ENCODE data around the gene ADAM22.
A peak's percentile ranks its signal among the peaks of the same experiment; 100 is the strongest.

The ADAM22 gene

DNA sequence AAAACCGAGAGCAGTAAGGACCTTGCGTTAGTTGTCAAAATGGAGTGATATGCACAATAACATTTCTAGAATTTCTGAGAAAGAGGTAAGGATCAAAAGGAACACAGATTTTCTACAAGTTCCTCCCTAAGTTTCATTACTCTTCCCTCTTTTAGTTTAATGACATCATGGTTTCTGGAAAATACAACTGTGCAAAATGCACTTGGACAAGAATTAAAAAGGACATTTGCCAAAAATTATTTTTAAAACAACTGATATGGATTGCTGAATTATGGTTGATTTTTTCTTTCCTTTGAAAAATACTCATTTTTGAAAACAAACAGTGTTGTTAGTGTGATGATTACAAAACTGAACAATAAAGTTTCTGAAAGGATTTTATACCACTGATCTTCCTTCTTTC lies 233.7 kb downstream of the ADAM22 start:
- DNase-seq (ENCODE audit: low read depth) = no peak

DNA sequence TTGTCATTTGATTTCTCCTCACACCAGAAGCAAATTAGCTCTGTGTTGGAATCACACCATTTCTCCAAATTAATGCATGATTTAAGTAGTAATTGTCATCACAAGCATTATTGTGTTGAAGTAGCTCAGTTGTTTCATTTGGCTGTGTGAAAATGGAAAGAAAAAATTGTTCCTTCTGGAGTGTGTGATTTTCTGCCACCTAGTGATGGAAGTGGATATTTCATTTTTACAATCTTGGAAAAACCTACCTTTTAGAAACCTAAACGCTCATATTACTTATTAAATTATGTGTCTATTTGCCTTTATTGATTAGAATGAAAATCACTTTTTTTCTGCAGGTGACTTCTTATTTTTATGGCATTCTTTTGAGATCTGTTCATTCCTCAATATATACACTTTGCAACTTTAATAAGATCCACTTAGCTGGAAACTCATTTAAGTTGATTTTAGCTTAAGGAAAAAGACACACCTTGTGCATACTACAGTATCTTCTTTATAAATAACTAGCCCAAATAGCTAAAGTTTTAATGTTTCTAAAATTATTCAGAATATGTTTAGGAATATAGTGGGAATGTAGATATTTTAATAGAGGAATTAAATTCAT lies 235.8 kb downstream of the ADAM22 start:
- DNase-seq (ENCODE audit: low read depth) = no peak

DNA sequence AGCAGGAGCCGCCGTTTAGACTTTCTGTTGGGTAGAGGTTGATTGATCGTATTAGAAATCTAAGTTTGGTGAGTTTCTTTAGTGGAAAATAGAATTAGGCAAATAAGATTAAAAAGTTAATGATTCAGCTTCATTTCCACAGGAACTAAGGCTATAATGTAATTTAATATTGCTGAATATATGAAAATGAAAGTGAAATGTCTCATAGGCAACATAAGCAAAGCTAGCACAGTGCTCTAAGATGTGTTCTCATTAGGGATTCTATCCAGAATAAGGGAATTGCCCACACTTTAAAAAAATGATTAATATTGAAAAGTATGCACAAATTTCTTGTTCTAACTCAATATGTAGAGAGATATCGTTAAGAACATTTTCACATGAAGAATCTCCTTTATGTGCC lies 238.8 kb downstream of the ADAM22 start:
- no peak for DNase-seq (ENCODE audit: low read depth)

DNA sequence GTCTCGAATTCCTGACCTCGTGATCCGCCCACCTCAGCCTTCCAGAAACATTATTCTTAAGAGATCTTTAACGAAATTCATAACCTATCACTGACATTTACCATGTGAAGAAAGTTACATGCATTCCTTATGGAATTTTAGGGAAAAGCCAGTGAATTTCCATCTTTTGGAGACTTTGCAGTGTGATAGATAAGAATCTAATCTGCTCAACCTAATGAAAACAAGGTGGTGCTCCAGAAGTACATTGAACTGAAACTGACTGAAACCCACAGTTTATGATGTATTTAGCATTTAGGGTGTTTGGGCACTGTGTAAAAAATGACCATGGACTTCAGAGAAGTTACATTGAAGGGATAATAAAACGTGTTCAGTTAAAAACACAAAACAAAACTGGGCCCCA lies 242.1 kb downstream of the ADAM22 start:
- DNase-seq (ENCODE audit: low read depth) = no peak

DNA sequence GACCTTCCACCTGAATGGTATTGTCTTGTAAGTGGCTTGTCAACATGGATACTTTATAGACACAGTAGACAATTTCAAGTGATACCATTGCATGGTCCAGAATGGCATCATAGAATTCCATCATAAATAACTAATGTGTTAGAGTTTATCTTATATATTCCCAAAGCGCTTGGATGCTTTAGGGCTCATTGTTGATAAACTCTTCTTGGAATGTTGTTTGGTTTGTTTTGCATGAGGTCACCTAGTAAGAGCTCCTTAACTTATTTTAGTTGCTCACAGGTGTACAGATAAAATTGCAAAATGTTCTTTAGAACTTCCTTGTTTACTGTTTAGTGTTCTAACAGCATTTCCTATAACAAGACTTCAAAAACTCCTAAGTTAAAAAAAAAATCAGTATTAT lies 249.0 kb downstream of the ADAM22 start:
- DNase-seq (ENCODE audit: low read depth) = no peak

DNA sequence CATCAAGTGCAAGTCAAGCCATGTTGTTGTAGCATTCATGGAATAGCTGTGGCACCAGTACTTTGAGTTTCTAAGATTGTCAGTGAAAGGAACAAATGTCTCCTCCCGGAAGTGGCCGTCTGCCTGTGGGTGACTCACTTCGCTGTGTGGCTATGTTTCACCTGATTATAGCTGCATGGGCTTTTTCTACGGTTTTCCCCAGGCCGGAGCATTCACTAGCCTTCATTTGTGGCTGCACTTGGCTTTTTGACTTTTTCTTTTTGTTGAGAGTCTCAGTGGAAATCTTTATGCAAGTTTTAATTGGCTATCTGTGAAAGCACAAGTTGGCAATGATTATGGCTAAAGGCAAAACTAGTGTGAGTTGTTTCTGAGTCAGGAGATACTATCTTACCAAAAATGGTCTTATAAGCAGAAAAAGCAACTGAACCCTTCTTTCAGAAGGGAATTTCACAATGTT lies 250.8 kb downstream of the ADAM22 start:
- peak; percentile 33 for DNase-seq (ENCODE audit: low read depth)

DNA sequence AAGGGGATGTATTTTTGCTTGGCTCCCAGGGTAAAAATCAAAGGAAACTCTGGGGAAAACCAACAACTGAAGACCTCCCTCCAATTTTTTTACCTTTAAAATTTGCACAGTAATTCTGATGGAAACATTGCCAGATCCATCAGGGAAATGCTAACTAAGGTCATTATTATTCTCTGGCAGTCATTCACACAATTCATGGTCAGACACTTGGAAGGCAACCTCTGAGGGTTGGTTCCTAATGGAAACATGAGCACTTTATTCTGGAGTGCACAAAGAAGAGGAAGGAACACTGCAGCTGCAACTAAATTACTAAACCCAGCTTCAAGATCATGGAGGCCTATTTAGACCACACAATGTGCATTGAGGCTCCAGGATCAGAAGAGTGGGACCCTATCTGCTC lies 251.6 kb downstream of the ADAM22 start:
- no peak for DNase-seq (ENCODE audit: low read depth)

DNA sequence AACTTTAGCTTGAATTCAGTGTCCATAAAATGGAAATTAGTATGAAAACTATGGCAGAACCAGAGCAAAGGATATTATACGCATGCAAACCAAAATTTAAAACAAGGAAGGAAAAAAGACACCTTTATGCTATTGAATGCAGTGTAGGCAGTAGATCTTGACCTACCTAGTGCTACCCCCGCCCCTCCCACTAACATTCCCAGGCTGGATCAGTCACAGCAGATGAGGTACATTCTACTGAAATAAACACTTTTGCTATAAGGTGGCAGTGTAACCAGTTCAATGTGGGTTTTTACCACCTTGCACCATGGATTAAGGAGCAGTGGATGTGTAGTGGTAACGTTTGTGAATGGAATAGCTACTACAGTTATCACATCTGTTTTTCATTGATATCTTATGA lies 257.9 kb downstream of the ADAM22 start:
- no peak for DNase-seq (ENCODE audit: low read depth)

DNA sequence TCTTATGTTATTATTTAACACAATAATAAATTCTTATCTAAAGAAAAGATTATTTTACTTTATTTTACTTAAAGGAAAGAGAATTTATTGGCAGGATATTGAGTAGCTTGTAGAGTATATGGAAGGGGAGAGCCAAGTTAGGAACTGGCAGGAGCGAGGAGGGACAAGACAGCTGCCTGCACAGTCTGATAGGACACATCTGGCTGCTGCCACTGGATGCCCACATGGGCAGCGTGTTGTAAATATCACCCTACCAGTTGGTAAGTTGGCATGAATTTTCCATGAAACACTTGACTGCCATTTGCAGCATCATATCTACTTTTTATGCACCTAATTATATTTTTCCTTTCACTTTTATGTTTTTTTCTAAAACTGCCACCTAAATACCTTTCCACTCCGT lies 266.2 kb downstream of the ADAM22 start:
- no peak for DNase-seq (ENCODE audit: low read depth)

DNA sequence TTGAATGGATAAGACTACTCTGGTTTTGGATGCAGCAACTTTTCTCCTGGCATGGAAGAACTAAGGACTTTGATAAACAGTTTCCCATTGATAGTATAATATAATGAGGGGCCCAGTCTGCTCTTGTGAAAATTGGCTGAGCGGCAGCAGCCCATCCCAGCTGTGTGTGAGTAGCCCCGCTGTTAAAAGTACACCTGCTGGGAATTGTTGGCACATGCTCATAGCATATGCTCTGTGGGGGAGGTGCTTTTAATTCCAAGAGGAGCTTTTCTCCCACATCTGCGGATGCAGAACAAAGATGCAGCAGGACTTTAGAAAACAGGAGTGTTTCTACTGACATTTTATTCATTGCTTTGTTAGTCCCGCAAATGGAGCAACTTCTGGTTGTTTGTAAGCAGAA lies 266.7 kb downstream of the ADAM22 start:
- no peak for DNase-seq (ENCODE audit: low read depth)

DNA sequence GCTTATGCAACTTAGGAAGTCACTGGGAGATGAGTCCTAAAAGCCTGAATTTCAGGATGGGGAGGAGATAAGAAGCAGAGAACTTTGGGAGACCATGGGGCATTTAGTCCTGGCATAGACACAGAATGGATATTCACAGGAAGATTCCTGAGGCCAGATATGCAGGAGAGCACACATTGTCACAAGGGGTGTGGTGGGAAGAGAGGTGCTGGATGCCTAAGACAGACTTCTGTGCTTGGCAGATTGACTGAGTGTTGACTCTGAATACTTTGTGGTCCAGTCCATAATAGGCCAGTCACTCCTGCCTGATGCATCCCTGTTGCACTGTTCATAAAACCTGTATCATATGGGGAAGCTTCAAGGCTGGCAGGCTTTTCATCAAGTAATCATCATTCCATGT lies 267.3 kb downstream of the ADAM22 start:
- no peak for DNase-seq (ENCODE audit: low read depth)

DNA sequence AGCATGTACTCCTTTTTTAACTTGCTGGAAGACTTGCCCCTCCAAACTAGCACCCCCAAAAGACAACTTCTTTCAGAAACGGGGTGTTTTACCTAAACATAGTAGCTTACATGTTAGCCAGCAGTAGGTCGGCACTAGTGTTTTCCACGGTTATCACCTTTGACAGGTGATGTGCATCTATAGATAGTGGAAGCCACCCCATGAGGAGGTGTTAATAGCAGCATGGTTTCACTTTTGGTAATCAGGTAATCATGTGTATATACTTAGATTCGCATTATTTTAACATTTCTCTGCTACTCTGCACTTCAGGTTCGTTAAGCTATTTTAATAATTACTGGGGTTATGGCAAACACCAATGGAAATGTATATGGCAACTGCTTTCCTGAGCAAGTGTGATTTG lies 268.2 kb downstream of the ADAM22 start:
- no peak for DNase-seq (ENCODE audit: low read depth)

DNA sequence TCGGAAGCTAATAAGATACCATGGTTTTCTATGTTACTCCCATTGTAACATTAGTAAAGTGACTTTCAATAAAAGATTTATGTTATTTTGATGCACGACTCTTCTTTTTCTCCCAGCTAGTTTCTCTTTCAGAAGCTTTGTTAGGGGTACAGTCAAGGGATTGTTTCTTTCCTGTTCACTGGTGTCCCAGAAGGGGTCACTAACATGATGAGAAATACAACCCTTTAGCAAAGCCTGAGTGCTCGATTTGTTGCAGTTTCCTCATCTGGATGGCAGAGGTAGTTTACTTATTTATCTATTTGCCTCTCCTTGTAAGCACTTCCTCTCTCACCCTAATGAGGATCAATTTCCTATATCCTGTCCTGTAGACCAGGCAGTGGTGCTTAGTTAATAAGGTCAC lies 268.7 kb downstream of the ADAM22 start:
- no peak for DNase-seq (ENCODE audit: low read depth)

DNA sequence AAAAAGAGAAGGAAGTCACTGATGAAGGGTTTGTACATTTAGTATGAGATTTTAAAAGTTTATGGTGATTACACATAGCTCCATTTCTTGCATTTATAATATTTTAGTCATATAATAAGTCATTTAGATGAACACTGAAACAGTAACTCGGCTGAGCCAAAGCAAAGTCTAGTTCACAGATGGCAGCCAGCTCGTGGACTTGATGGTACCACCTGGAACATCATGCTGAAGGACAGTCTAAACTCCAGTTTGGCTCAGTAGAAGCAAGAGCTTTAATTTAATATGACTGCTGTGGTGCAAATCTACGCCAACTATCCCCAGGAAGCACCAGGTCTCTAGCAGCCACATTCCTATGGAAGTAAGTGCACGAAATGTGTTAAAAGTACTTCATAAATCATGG lies 269.4 kb downstream of the ADAM22 start:
- no peak for DNase-seq (ENCODE audit: low read depth)

DNA sequence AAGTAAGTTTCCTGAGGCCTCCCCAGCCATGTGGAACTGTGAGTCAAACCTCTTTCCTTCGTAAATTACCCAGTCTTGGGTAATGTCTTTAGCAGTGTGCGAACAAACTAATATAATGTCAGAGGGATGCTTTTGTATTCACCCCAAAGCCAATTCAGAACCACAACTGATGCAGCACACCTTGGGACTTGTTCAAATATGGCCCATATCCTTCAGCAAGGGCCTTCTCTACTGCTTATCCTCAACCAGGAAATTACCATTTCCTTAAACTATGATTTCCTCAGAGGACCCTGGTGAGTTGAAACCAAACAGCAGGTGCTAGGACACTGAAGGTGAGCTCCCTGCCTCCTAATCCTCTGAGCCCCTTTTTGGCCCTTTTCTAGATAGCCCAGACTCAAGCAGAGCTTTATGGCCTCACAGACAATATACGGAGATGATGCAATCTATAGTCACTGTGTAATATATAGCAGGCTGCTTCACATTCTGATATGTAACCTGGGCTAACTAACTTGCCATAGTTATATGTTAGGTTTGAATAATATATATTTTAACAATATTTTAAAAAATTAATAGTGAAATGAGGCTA lies 270.6 kb downstream of the ADAM22 start:
- DNase-seq (ENCODE audit: low read depth) = no peak

DNA sequence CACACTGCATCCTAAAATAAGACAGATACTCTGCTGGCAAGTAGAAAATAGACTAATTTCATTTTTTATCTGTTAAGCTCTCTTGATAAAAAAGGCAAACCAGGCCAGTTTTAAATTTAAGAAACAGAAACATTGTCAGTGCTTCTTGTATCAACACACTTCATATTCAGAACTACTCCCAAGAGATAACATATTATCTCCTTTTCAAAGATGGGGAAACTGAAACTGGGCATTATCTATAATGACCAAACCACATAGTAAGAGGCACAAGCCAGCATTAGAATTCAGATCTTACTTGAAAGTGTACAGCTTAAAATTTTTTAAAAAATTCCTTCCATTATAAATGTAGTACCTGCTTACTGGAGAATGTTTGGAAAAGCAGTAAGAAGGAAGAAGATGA lies 271.1 kb downstream of the ADAM22 start:
- DNase-seq (ENCODE audit: low read depth) = no peak

DNA sequence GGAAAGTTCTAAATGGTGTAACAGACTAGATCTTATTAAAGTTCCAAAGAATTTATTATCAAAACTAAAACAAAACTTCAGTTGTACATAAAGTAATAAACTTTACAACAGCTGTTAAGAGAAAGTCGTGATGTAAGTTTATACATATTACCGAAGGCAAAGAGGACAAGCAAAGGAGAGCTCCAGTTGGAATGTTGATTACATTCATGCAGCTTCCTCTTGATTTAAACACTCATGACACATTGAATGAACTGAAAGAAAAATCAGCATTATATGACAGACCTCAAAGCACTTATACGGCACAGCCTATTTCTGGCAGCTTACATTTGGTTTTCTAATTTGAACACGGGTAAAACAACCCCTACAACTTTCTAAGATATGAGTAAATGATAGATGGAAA lies 272.2 kb downstream of the ADAM22 start:
- no peak for DNase-seq (ENCODE audit: low read depth)

DNA sequence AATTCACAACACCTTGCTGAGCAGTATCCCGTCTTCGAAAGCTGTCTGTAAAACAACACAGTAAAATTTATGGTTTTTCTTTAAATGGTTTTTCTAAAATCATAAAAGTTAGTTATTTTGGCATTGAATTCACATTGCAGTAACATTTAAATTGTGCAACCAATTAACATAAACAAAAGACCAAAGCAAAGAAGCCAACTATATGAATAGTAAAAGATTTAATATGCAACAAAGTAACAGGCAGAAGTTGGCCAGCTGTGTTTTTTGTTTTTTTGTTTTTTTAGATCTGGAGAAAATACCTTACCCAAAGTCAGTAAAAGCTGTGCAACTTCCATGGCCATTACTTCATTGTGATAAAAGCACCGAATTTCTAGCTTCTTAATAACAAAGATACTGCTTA lies 274.5 kb downstream of the ADAM22 start:
- DNase-seq (ENCODE audit: low read depth) = peak; percentile 12

DNA sequence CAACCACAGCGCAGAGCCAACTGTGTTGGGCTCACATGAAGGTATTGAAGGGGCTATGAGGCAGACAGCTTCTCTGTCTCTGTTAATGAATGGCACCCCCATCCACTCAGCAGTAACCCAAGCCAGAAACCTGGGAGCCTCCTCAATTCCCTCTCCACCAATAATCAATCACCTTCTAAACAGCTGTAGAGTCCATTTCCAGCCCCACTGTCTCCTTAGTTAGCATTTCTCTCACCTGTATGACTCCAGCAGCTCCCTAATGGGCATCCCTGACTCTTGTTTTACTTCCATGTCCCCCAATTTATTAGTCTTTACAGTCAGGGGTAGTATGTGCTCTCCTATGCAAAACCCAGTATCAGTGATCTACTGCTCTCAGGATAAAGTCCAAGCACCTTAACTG lies 278.9 kb downstream of the ADAM22 start:
- no peak for DNase-seq (ENCODE audit: low read depth)

DNA sequence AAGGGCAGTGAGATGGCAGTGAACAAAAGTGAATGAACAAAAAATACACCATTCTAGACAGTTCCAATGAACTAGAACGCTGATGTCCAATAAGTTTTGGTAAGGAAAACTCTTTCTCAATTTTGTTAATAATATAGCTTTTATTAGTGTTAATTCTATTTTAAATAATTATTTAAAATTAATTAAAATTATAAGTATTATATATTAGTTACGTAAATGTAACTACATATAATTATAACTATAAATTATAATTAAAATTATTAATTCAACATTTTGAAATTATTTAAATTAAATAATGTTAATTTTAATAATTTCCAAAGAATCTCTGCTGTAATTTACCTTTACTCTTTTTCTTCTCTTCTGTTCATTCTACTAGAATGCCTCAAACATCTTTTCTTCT lies 280.4 kb downstream of the ADAM22 start:
- no peak for DNase-seq (ENCODE audit: low read depth)

DNA sequence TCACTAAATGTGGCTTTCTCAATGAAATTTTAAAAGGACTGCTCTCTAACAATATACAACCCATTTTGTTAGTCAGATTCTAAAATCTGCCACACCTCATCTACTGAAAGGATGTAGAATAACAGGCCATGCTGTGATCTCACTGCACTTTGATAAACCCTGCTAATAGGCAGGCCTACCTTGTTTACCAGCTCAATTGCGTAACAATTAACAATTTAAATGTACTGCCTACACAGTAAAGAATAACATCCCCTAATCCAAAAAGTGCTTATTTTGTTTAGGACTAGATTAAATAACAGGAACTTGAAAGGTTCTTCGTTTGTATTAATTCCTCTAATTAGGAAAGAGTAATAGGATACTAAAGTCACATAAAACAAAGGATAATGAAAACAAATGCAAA lies 281.2 kb downstream of the ADAM22 start:
- no peak for DNase-seq (ENCODE audit: low read depth)

DNA sequence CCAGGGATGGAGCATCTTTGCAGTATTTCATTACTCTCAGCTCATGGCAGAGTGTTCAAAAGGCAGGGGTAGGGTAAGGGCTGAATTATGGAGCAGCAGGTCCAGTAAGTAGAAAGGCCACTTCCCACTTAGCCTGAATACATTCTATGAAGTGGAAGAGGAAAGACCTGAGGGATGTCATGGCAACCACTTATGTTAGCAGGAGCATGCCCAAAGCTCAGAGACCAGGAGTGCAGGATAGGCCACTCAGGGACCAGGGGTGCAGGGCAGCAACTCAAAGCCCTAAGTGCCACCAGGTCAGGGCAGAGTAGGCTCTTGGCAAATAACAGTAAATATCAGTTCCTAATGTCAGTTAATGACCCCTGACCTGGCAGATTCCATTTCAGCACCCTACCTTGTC lies 282.2 kb downstream of the ADAM22 start:
- DNase-seq (ENCODE audit: low read depth) = no peak

DNA sequence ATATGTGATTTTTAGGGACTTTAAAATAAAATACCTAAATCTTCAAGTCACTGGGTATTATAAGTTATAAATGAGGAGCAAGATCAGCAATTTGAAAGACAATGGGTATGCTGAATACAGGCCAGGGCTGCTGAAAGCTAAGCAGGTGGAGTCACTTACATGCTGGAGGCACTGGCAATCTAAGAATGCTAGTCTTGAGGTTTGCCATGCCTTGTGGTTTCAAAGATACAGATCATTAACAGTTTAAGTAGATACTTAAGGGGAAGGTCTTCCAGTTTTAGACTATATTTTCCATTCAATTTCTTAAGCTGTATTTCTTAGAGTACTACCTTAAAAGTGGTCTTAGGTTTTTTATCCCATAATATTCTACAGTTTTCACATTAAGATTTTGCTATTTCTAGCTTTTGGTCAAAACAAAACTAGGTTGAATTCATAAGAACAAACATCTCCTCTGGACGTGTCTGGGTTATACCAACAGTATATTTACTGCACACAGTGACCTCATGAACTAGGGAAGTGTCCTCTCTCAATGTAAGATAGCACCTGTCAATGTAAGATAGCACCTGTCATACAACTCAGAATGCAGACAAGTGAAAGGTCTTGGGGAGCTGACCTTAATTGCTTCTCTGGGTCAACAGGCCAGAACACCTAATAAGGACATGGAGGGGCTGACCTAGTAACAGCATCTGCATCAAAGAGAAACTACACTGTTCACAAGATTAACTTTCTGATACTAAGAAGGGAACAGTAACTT lies 283.8 kb downstream of the ADAM22 start:
- no peak for DNase-seq (ENCODE audit: low read depth)

DNA sequence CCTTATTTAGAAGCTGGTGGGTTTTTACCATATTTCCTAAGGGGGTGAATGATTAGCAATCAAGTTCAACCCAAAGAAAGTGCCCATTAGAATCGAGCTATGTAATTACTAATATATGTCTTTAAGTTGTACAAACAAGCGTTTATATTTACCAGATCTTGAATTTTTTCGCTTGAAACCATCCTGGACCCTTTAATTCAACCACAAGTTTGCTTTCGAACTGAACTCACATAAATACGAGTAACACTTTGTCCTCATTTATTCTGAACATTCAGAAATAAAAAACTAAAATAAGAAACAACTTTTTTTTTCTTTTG lies 284.3 kb downstream of the ADAM22 start:
- DNase-seq (ENCODE audit: low read depth) = no peak

Data from fibroblast of gingiva (primary cell).